A549 (cell line): ENCODE measurements around the gene CDK4.

Experiments used
- POLR2A ChIP-seq: IDR thresholded peaks from 2 replicates; pipeline ENCODE4 v1.6.1; 2012; ENCODE audit warnings: mild to moderate bottlenecking, low read length
- RAD21 ChIP-seq, 2 experiments: fragments of >200 bp in 1 of 2; sonication (Bioruptor Twin) in 1 of 2; formaldehyde crosslinking in 1 of 2; IDR thresholded peaks in 1 of 2; conservative IDR thresholded peaks in 1 of 2; 2 replicates in 1 of 2; 3 replicates in 1 of 2; pipeline ENCODE4 v1.6.1; 2012 to 2018; ENCODE audit warnings: inconsistent platforms in 1 of 2
- TF ChIP-seq, protein P1 (sequence below): fragments of 200-600 bp; sonication (generic); IDR thresholded peaks from 2 replicates; pipeline ENCODE4 v1.6.1; 2016; ENCODE audit warnings: antibody characterized with exemption, mild to moderate bottlenecking, moderate library complexity

DNA sequence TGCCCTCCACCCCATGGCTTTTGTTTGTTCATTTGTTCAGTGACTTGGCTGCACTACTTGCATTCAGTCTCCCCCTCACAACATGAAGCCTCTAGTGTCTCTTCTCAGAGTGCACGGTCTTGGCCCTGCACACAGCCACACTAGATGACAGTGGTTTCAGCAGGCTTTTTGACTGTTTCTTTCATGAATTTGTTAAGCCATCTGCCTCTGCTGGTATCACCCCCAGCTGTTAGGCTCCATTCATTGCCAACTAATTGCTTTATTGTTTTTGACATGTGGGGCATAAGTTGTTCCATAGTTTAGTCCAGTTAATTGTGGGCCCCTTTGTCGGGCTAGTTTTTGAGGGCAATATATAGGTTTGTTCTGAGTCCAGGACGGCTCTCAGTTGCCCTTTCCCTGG, 39.4 kb downstream of the CDK4 start:
- TF ChIP-seq RAD21 (conservative IDR thresholded peaks at IDR 0.05 in 1 of 2, IDR thresholded peaks at IDR 0.05 in 1 of 2) (no peak), POLR2A (no peak)
- TF ChIP-seq, protein P1, sequence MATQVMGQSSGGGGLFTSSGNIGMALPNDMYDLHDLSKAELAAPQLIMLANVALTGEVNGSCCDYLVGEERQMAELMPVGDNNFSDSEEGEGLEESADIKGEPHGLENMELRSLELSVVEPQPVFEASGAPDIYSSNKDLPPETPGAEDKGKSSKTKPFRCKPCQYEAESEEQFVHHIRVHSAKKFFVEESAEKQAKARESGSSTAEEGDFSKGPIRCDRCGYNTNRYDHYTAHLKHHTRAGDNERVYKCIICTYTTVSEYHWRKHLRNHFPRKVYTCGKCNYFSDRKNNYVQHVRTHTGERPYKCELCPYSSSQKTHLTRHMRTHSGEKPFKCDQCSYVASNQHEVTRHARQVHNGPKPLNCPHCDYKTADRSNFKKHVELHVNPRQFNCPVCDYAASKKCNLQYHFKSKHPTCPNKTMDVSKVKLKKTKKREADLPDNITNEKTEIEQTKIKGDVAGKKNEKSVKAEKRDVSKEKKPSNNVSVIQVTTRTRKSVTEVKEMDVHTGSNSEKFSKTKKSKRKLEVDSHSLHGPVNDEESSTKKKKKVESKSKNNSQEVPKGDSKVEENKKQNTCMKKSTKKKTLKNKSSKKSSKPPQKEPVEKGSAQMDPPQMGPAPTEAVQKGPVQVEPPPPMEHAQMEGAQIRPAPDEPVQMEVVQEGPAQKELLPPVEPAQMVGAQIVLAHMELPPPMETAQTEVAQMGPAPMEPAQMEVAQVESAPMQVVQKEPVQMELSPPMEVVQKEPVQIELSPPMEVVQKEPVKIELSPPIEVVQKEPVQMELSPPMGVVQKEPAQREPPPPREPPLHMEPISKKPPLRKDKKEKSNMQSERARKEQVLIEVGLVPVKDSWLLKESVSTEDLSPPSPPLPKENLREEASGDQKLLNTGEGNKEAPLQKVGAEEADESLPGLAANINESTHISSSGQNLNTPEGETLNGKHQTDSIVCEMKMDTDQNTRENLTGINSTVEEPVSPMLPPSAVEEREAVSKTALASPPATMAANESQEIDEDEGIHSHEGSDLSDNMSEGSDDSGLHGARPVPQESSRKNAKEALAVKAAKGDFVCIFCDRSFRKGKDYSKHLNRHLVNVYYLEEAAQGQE = no peak
